ENCODE measurements around the gene TBX10.

GRCh38 chr11:67604815-67605214 is 34.7 kb downstream of the TBX10 start:
- TF ChIP-seq POLR2AphosphoS5 (IDR thresholded peaks at IDR 0.05) (no peak), POLR2A (IDR thresholded peaks at IDR 0.05) (no peak), CTCF (IDR thresholded peaks at IDR 0.05) (no peak), EP300 (IDR thresholded peaks at IDR 0.05) (no peak)

Data from upper lobe of left lung (tissue), 4 donors.